ENCODE data around the gene AUTS2.

The AUTS2 gene

GRCh38 chr7:70680743-70681468 lies 1082.6 kb downstream of the AUTS2 start:
- no peak for DNase-seq (ENCODE audit: low read depth in 2 of 2)

GRCh38 chr7:70681469-70682350 lies 1083.4 kb downstream of the AUTS2 start:
- DNase-seq (ENCODE audit: low read depth in 2 of 2) = no peak

GRCh38 chr7:70684173-70684572 lies 1085.9 kb downstream of the AUTS2 start:
- DNase-seq (ENCODE audit: low read depth in 2 of 2) = no peak

GRCh38 chr7:70693321-70693685 lies 1095.0 kb downstream of the AUTS2 start:
- DNase-seq (ENCODE audit: low read depth in 2 of 2) = no peak

GRCh38 chr7:70693686-70694433 lies 1095.6 kb downstream of the AUTS2 start:
- DNase-seq (ENCODE audit: low read depth in 2 of 2) = peak in 1 of 2 donors; percentile 28

GRCh38 chr7:70694434-70694970 lies 1096.2 kb downstream of the AUTS2 start:
- no peak for DNase-seq (ENCODE audit: low read depth in 2 of 2)

- no peak for DNase-seq (ENCODE audit: low read depth in 2 of 2)
These were observed 1096.9 kb downstream of the AUTS2 start for GRCh38 chr7:70694971-70695794.

- DNase-seq (ENCODE audit: low read depth in 2 of 2) = no peak
These were observed 1097.5 kb downstream of the AUTS2 start for GRCh38 chr7:70695795-70696083.

GRCh38 chr7:70696201-70696754 lies 1098.0 kb downstream of the AUTS2 start:
- no peak for DNase-seq (ENCODE audit: low read depth in 2 of 2)

- DNase-seq (ENCODE audit: low read depth in 2 of 2) = no peak
These were observed 1100.1 kb downstream of the AUTS2 start for GRCh38 chr7:70698219-70698832.

- no peak for DNase-seq (ENCODE audit: low read depth in 2 of 2)
These were observed 1101.0 kb downstream of the AUTS2 start for GRCh38 chr7:70699271-70699670.

- no peak for DNase-seq (ENCODE audit: low read depth in 2 of 2)
These were observed 1102.0 kb downstream of the AUTS2 start for GRCh38 chr7:70700055-70700940.

- DNase-seq (ENCODE audit: low read depth in 2 of 2) = no peak
These were observed 1102.7 kb downstream of the AUTS2 start for GRCh38 chr7:70700941-70701425.

GRCh38 chr7:70701477-70701876 lies 1103.2 kb downstream of the AUTS2 start:
- DNase-seq (ENCODE audit: low read depth in 2 of 2) = no peak

GRCh38 chr7:70701991-70702390 lies 1103.7 kb downstream of the AUTS2 start:
- no peak for DNase-seq (ENCODE audit: low read depth in 2 of 2)

GRCh38 chr7:70703785-70704184 lies 1105.5 kb downstream of the AUTS2 start:
- no peak for DNase-seq (ENCODE audit: low read depth in 2 of 2)

GRCh38 chr7:70704831-70705346 lies 1106.6 kb downstream of the AUTS2 start:
- DNase-seq (ENCODE audit: low read depth in 2 of 2) = no peak

- DNase-seq (ENCODE audit: low read depth in 2 of 2) = no peak
These were observed 1107.9 kb downstream of the AUTS2 start for GRCh38 chr7:70706204-70706603.

GRCh38 chr7:70706698-70707097 lies 1108.4 kb downstream of the AUTS2 start:
- DNase-seq (ENCODE audit: low read depth in 2 of 2) = no peak
